HG02943 (cell line): Measurements from ENCODE around the gene MPPED1.

Experiments used
- ATAC-seq: cut with Tn5 transposase; IDR thresholded peaks from one replicate; pipeline ENCODE4 v1.9.1; 2021; ENCODE audit warnings: mild to moderate bottlenecking, low read depth, moderate library complexity; ENCODE audit not compliant: unreplicated experiment

MPPED1 gene

DNA sequence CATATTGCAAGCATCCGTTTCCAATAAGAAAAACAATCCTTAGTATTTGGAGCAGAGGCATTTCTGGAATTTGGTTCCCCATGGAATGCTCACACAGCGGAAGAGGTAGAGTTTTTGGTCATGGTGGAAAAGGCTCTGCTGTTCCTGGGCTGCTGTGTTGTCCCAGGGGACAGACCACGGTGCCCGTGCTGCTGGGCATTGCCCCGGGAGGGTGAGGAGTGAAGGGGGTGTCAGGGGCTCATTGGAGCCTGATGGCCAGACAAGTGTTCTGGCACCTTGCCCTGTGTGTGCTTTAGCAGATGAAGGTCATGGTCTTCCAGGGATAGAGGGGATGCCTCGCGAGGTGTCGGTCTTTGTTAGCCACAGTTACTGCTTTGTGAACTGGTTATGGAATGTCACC, 61.2 kb downstream of the MPPED1 start:
- no peak for ATAC-seq

DNA sequence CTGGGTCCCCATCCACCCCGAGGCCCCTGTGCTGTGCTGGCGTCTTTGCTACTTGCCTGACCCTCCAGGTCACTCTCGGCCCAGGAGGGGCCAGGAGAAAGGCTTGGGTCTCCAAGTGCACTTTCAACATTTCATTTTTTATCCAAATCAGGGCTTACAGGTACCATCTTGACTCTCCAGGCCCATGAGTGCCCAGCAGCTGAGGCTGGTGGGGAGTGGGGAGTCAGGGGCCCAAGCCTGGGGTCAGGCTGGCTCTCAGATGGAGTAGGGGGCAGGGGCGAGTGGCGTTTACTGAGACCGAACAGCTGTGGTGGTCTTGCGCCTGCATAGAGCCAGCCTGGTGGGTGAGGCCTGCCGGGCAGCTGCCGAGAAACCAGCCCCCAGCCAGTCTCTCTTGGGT, 61.6 kb downstream of the MPPED1 start:
- no peak for ATAC-seq

DNA sequence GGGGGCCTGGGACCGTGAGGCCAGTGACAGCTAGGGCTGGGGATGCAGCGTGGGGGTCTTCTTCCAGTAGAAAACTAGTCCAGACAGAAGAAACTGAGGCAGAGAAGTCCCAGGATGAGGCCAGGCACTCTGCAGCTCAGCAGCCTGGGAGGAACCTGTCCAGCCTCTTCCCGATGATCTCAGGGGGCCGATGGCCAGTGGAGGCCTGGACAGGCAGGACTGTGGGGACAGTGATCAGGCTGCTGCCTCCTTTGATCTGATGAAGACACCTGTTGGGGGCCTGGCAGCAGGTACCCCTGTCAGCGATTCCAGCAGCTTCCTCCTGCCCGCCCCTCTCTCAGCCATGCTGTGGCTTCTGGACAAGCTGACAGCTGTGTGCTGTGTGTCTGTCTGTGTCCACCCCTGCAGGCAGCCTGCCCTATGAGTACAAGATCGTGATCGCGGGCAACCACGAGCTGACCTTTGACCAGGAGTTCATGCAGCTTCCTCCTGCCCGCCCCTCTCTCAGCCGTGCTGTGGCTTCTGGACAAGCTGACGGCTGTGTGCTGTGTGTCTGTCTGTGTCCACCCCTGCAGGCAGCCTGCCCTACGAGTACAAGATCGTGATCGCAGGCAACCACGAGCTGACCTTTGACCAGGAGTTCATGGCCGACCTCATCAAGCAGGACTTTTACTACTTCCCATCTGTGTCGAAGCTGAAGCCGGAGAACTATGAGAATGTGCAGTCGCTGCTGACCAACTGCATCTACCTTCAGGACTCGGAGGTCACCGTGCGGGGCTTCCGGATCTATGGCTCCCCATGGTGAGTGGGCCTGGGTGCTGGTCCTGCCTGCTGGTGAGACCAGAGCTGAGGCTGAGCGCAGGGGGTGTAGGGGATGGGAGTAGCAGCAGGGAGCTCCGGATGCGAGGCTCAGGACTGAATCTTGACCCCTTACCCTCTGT, 62.6 kb downstream of the MPPED1 start:
- ATAC-seq: no peak

DNA sequence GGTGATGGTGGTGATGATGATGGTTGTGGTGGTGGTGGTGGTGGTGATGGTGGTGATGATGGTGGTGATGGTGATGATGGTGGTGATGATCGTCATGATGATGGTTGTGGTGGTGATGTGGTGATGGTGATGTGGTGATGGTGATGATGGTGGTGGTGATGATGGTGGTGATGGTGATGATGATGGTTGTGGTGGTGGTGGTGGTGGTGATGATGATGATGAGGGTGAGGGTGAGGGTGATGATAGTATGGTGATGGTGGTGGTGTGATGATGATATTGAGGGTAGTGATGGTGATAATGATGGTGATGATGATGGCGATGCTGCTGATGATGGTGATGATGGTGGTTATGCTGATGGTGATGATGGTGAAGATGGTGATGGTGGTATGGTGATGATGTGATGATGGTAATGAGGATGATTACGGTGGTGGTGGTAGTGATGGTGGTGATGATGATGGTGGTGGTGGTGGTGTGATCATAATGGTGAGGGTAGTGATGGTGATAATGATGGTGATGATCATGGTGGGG, 63.8 kb downstream of the MPPED1 start:
- no peak for ATAC-seq

DNA sequence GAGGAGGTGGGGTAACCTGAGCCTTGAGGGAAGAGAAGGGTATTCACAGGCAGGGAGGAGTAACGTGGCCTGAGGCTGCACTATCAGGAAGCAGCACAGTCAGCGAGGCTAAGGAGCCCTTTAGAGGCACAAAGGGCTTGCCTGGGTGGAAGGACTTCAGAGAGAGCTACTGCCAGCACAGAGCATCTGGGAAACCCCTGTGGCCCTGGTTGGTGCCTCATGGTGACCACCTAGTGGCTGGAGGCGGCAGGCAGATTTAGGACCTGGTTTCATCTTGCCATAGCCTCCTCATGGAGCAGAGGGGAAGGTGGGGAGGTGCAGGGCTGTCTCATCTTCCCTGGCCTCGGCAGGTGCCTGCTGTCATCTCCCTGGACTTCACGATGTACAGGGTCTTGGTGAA, 64.5 kb downstream of the MPPED1 start:
- ATAC-seq: no peak

DNA sequence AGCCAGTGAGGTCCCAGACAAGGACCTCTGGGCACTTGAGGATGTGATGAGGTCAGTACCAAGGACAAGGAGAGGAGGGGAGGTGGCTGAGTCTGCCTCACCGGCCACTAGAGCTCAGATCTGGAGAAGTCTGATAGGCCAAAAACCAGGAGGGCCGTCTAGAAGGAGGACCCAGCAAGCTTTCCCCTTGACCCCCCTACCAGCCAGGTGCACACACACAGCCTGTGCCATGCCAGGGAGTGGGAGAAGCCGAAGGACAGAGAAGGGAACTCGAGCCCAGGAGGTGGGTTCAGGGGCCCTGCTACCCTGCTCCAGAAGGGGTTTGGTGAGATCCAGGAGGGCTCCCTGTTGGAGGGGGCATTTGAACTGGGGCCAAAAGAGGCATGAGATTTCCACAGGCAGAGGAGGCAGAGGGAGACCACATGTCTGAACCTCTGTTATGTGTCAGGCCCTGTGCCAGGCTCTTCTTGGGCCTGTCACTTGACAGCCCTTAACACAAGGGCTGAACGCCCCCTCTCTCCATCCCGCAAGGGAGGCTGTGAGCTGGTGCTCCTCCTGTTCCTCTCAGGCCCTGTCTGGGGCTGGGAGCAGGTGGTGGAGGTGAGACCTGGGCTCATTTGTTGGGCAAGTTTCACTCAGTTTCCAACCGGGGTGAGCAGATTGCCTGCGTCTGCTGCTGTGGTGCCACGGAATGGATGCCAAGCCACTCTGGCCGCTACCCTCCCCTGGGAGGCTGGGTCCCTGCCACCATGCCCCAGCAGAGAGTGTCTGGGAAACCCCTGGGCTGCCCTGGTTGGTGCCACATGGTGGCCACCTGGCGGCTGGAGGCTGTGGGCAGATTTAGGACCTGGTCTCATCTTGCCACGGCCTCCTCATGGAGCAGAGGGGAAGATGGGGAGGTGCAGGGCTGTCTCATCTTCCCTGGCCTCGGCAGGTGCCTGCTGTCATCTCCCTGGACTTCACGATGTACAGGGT, 65.2 kb downstream of the MPPED1 start:
- ATAC-seq: no peak

DNA sequence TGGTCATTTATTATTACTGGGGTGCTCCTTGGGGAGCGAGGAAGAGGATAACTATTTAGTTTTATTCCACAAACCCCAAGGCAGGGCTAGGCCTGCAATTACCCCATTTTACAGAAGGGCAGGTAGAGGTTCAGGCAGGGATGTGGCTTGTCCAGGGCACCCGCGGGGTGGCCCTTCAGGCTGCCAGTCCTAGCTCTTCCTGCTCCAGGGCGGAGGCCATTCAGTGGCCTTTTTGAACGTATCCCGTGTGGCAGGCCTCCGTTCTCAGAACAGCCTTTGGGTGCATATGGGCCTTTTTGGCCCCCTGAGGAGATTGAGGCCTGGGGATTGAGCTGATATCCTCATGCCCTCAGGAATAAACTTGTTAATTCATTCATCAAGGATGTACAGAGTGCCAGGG, 66.2 kb downstream of the MPPED1 start:
- no peak for ATAC-seq

DNA sequence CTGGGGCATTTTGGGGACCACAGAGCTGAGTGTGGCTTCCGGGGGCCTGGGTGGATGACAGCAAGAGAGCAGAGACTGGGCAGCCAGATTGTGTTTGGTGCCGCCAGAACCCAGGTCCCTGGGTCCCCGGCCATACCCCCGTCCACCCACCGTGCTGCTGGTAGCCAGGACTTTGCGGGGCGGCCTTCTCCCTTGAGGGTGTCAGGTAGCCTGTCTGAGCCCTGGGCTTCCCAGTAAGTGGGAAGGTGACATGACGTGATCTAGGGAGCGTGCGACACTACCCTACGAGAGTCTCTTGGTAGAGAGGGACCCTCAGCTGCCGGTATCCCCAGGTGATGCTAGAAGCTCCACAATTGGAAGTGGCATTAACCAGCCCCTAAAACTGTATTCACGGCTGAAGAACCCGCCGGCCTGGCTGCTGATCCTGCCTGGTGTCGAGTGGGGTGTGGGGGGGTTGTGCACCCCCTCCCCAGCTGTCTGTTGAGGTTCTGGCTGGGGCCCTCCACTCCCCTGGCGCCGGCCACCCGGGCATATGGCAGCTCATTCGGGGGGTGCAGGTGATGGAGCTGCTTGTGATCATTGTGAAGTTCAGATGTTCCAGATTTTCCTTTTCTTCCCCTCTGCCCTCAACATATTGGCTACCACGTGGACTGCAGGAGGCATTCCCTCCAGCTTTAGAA, 66.9 kb downstream of the MPPED1 start:
- no peak for ATAC-seq

DNA sequence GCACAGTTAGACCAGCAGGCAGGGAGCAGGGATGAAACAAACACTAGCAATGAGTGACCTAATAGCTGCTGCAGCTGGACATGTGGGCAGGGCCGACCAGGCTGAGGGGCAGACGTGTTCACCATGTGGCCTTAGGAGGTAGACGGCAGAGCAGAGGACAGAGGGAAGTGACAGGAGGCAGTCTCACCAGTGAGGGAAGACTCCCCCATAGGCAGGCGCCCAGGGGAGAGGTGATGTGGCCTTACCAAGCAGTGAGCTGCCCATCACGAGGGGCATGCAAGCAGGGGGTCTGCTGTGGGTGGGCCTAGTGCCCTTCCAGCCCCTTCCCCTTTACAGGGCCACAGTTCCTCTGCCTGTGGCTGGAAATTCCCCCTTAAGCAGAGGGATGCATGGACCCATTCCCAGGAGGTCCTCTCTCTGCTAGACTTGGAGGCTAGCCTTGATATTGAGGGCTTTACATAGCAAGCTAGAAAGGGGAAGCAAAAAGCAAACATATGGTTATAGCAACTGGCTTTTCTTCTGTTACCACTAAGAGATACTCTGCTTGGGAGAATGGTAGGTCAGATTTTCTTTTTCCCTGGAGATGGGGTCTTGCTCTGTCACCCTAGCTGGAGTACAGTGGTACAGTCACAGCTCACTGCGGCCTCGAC, 67.6 kb downstream of the MPPED1 start:
- no peak for ATAC-seq

DNA sequence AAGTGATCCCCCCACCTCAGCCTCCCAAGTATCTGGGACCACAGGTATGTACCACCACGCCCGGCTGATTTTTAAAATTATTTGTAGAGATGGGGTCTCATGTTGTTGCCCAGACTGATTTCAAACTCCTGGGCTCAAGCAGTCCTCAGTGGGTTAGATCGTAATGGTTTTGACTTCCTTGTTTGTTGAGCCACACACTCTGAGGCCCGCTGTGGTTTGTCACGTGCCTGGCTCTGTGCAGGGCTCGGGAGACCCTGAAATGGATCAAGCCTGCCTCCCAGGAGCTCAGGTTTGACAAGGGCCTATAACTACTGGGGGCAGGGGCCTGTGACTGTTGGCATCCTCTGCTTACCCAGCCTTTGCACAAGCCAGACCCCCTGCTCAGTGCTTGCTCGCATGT, 68.1 kb downstream of the MPPED1 start:
- no peak for ATAC-seq

DNA sequence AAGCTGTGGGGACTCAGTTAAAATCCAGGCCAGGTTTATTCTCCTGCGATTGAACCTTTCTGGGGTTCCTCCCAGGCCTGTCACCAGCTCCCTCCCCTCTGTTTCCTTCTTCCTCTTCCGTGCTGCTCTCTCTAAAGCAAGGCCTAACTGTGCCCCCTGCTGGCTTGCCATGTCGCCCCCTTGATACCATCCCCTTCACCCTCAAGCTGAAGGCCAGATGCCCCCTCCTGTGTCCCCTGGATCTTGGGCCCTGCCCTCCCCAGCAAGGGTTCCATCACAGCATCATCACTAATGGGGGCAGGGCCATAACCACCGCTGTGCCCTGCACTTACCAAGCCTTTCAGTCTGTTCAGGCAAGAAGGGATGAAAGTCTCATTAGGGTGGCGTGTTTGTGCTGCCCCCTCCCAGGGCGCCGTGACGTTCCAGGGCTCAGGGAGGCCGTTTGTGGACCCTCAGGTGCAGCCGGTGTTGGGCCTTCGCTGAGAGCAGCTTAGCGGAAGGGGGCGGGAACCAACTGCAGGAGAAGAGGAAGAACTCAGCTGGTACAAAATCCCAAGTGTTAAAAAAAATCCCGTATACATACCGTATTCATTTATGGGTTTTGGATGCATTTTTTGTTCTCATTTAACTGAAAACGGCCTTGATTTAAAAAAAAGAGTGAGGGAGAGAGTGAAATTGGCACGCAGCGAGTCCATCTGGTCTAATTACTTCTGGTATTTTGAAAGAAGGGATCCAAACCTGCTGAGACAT, 69.9 kb downstream of the MPPED1 start:
- ATAC-seq: no peak

DNA sequence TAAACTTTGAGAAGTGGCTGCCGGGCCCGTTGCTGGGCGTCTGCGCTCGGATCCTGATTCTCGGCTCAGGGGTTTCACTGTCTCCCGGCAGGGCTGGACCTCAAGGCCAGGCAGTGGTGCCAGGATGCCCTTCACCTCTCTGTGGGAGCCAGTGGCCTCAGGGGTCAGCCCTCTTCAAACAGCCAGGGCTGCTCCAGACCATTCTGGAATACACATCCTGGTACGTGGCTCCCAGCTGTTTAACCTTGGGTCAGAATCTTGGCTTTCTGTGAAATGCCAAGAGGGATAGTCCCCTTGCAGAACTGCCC, 70.5 kb downstream of the MPPED1 start:
- no peak for ATAC-seq

DNA sequence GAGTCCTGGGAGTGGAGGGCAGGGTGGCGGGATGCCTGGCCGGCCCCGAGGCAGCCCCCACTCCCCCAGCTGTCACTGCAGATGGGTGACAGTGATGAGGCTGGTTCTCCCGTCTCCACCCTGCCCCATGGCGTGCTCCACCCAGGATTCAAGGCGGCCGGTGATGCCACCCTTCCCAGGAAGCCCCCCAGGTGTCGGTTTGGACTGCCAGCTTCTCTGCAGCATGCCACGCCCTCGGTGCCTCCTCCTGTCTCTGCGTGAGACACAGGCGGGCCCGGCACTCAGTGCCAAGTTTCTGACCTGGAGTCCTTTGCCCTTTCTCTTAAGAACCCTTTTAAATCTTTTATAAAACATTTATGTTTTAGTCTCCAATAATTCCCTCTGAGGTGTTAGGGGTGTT, 71.5 kb downstream of the MPPED1 start:
- ATAC-seq: no peak

DNA sequence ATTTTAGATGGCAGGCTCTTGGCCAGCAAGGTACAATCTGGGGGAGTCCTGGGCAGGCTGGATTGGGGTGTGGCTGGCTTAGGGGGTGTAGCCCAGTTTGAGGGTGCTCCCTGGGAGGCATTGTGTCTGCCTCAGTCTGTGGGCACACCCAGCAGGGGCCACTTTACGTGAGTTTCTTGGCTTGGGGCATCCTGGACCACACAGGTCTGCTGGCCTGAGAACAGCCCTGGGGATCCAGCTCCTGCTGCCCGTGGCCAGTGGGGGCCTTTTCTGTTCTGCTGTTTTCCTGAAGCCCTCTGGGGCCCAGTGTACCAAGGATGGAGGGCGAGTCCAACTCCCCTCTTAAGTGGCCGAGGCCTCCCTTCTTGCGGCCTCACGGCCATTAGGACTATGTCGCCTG, 71.9 kb downstream of the MPPED1 start:
- ATAC-seq: no peak

DNA sequence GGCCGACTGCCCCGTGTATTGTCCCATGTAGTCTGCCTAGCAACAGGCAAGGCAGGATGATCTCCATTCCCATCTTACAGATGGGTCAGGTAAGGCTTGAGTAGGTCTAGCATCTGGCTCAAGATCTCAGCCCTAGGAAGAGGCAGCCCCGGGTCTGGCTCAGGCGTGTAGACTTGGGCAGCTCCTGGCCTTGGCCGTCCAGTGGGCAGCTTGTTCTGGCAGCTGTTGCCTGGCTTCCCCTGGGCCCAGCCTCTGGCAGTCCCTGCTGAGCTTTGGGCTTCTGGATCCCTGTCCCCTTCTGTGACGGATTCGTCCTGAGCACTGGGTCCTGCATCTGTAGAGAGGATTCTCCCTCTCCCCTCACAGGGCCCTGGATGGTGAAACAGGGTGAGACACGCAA, 72.4 kb downstream of the MPPED1 start:
- no peak for ATAC-seq

DNA sequence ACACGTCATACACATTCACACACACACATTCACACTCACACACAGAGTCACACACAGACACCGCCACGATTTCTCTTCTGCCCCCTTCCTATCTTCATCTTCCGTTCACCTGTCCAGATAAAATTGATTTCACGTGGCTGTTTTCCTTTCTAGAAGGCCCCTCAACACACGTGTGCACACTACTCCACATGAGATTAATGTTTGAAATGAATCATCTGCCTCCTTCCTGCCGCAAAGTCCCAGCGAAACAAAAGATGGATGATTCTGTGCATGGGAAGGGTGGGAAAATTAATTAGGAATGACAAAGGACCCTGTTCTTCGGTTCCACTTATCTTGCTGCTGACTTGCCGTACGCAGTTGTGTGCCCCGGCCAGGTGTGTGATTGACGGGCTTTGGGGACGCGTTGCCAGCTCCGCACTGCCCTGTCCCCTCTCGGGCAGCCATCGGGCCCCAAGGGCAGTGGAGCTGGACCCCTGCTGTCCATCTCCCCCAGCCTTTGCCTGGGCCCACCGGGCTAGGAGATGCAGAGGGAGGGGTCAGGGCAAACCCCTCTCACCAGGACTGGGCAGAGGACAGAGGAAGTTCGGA, 73.8 kb downstream of the MPPED1 start:
- no peak for ATAC-seq

DNA sequence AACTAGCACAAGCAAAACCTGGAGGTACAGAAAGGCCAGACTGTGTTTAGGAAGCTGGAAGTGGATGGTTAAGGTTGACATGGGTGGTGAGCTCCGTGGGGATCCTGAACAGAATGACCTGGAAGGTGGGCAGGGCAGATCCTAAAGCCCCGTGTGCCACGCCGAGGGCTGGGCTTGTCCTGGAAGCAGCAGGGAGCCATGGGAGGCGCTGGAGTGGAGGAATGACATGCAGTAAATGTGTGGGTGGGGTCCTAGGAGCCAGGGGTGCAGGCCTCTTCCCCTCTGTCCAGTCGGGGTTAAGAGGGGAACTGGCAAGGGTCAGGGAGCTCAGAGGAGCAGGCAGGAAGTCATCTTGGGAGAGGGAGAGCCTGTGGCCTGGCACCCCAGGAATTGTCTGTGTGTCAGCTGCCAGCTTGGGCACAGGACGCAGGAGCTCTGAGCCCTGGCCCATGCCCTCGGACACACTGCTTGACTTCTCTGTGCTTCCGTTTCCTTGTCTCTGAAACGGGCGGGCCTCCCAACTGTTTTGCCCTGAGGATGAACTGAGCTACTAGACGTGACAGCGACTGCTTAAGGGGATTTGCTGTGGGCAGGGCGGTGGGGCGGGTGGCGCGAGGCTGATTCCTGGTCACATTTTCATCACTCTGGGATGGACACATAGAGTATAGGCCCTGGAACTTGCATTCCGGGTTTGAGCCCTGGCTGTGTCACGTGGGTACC, 75.7 kb downstream of the MPPED1 start:
- no peak for ATAC-seq

DNA sequence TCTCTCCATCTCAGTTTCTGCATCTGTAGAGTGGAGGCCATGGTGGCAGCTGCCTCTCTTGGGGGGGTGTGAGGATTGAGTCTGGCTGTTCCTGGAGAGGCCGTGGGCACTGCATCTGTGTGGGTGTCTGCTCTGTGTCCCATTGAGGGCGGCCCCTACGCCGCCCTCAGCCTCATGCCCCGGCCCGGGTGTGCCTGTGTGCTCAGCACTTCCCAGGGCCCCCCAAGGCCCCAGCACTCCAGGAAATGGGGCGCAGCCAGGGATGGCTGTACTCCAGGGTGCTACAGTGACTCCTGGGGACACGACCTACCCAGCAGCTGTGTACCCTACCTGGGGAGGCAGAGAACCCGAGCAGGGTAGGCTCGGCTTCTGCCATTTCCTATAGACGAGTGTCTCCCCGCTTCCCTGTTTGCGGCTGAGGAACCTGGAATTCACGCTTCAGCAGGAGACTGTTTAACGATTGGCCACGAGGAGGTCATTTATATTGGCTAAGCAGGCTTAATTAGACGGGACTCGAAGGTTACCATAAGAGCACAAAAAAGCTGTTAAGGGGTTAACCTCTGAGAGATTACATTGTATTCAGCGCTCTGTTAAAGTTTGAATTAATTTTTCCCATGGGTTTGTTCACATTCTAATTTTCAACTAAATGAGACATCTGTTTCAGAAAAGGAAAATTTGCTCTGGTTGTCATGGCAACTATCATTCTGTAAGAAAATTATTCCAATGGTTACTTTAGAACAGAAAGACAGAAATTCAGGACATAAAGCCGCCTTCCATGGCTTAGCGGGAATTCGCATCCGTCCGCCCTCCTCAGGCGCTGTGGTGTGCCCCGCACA, 76.4 kb downstream of the MPPED1 start:
- no peak for ATAC-seq
